Adrenal gland (tissue), 12 donors: Measurements from ENCODE around the gene MILR1. TPM values are rescaled to one million over a fixed set of nuclear protein-coding genes. Genes with fewer than 3 reads are reported as not detected.

ENCODE experiments used
- DNase-seq, 7 donors: peaks; one replicate each; pipeline ENCODE4 v3.0.0-alpha.2; 2019 to 2020
- H3K27ac ChIP-seq, 5 donors: fragments of 200-600 bp; sonication (generic) in 4 of 5; 1 replicate in 3 of 5; 2 replicates in 2 of 5; pipeline versions ENCODE4 v1.5.1 to v1.8.0; 2016 to 2020; ENCODE audit warnings: mild to moderate bottlenecking in 1 of 5
- H3K27me3 ChIP-seq: fragments of 200-600 bp; 2 replicates; pipeline ENCODE4 v1.8.0; 2021
- H3K36me3 ChIP-seq, 2 donors: fragments of 200-600 bp; replicated peaks in 1 of 2; 1 replicate in 1 of 2; 2 replicates in 1 of 2; pipeline versions ENCODE4 v1.5.1 to v1.8.0; 2018 to 2022
- H3K4me1 ChIP-seq, 2 donors: fragments of 200-600 bp; replicated peaks in 1 of 2; 1 replicate in 1 of 2; 2 replicates in 1 of 2; pipeline versions ENCODE4 v1.5.1 to v1.8.0; 2018 to 2021
- H3K4me3 ChIP-seq, 4 donors: fragments of 200-600 bp; sonication (generic) in 3 of 4; one replicate each; pipeline ENCODE4 v1.5.1; 2016 to 2018
- H3K9me3 ChIP-seq, 3 donors: fragments of 200-600 bp; sonication (generic) in 1 of 3; replicated peaks in 1 of 3; 1 replicate in 2 of 3; 2 replicates in 1 of 3; pipeline versions ENCODE4 v1.5.1 to v1.8.0; 2016 to 2021
- POLR2A ChIP-seq, 2 donors: fragments of 450-650 bp; IDR thresholded peaks; one replicate each; pipeline ENCODE4 v1.6.1; 2017; ENCODE audit warnings: antibody characterized with exemption in 2 of 2, mild to moderate bottlenecking in 2 of 2, moderate library complexity in 1 of 2
- WGBS, 4 donors: extraction: QIAGEN DNeasy Blood & Tissue Kit in 2 of 4; methylation state at CpG; one replicate each; pipeline versions ENCODE4 v1.1.5 to v1.1.7; 2013 to 2017; 5-methylcytosine and 5-hydroxymethylcytosine counted together
- intact Hi-C, 2 donors: fragments of 100-400 bp; cut with DNase I; formaldehyde crosslinking; loops; one replicate each; pipeline versions ENCODE4 v1.14.1 to v1.15.0; 2022 to 2023
- polyA plus RNA-seq, 3 donors: library from polyadenylated mRNA; stranded (reverse); fragments of 200-250 nt in 2 of 3; fragments of 350-450 nt in 1 of 3; fragmentation: Illumina TruSeq in 1 of 3; extraction: RNeasy Lipid Tissue Mini Kit (QIAGEN cat#74804) in 1 of 3; gene quantifications; one replicate each; pipeline ENCODE4 v1.2.3, GENCODE V29; 2013 to 2014
- total RNA-seq, 9 donors: library from RNA; depleted of rRNA in 4 of 9; stranded (reverse); fragments of >200 nt in 4 of 9; fragments of 120-200 nt in 1 of 9; fragmentation: NEBNext Ultra II Directional in 1 of 9; extraction: Animal tissue kit (Norgen Biotek cat#: 25700) in 1 of 9; gene quantifications; one replicate each; pipeline versions ENCODE4 v1.1.0 to v1.2.4, GENCODE V29; 2013 to 2023
- TF ChIP-seq, protein P1 (sequence below), 6 experiments: fragments of 450-650 bp in 4 of 6; fragments of 200-600 bp in 2 of 6; sonication (generic) in 1 of 6; IDR thresholded peaks; 1 replicate in 5 of 6; 2 replicates in 1 of 6; pipeline versions ENCODE4 v1.5.1 to v1.8.0; 2016 to 2021; ENCODE audit warnings: antibody characterized with exemption in 6 of 6, mild to moderate bottlenecking in 2 of 6, moderate library complexity in 1 of 6
- donor health status: healthy with polysubstance abuse.
- donor health status: Bipolar disorder and iron deficiency.
- donor health status: DM: yes; HTN: yes; CAD: no.
- donor health status: DM: no; HTN: no; CAD: no.
- donor health status: DM: no; HTN: no; CAD: no.
- donor health status: DM: yes; HTN: yes; CAD: no.

MILR1 gene
- total and polyA plus RNA-seq, 12 donors: 2.9 to 28.0 (median 17.1) TPM

DNA sequence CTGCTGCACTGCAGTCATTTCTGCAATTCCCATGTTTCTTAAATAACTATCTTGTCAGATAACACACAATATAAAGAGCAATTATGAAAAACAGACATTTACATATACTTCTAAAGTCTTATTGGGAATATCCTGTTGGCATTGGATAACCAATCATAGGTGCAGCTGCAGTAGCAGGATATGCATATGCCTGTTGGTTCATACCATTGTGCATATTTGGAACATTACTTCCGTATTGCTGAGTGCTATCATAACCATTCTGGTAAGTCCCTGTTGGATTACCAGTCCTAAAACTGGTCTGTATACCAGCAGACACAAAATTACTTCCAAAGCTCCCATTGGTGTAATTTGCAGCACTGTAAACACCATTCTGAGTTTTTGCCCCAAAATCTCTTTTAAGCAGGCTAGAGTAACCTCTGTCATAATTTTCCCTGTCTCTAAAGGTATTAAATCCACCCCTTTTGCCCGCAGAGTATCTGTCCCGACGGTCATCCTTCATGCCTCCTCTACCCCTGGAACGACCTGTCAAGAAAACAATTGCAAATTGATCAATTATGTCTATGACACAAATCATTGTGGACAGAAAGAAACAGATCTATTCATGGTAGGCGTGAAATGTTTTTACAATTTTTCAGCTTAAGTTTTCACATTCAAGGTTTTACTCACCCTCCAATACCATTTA lies 51.0 kb downstream of the MILR1 start:
- intact Hi-C loops: no loop called here
- Histone ChIP-seq H3K36me3 (peaks cover 0 to 72% of the 10 kb centered on the region in 2 donors), H3K4me3 (no peak overlapping the region), H3K9me3 (no peaks in the 10 kb centered on the region), H3K27me3 (no peaks in the 10 kb centered on the region), H3K4me1 (peaks cover 50 to 88% of the 10 kb centered on the region in 2 donors), H3K27ac (peak overlapping the region in 1 of 5 donors; percentile 9)
- TF ChIP-seq, protein P1, sequence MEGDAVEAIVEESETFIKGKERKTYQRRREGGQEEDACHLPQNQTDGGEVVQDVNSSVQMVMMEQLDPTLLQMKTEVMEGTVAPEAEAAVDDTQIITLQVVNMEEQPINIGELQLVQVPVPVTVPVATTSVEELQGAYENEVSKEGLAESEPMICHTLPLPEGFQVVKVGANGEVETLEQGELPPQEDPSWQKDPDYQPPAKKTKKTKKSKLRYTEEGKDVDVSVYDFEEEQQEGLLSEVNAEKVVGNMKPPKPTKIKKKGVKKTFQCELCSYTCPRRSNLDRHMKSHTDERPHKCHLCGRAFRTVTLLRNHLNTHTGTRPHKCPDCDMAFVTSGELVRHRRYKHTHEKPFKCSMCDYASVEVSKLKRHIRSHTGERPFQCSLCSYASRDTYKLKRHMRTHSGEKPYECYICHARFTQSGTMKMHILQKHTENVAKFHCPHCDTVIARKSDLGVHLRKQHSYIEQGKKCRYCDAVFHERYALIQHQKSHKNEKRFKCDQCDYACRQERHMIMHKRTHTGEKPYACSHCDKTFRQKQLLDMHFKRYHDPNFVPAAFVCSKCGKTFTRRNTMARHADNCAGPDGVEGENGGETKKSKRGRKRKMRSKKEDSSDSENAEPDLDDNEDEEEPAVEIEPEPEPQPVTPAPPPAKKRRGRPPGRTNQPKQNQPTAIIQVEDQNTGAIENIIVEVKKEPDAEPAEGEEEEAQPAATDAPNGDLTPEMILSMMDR (IDR thresholded peaks at IDR 0.05): no peak
- peak in 1 of 2 donors; percentile 24 for TF ChIP-seq POLR2A (IDR thresholded peaks at IDR 0.05)
- no peak for DNase-seq
- 69 to 76% (median 73%) methylated on average over 6 of the region's 6 CpGs for WGBS, 4 donors

DNA sequence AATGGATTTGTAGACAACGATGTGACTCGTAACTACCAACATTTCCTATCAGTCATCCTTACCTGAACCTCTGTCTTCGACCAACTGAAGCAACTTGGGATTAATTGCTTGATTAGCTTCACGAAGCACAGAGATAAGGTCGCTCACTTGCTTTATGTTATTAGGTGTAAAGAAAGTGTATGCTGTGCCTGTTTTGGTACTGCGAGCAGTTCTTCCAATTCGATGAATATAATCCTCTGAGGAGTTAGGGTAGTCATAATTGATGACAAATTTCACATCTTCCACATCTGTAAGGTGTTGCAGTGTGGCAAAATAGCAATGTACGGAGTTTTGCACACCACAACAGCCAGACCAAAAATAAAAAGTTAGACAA lies 51.6 kb downstream of the MILR1 start:
- intact Hi-C loops: no loop called here

DNA sequence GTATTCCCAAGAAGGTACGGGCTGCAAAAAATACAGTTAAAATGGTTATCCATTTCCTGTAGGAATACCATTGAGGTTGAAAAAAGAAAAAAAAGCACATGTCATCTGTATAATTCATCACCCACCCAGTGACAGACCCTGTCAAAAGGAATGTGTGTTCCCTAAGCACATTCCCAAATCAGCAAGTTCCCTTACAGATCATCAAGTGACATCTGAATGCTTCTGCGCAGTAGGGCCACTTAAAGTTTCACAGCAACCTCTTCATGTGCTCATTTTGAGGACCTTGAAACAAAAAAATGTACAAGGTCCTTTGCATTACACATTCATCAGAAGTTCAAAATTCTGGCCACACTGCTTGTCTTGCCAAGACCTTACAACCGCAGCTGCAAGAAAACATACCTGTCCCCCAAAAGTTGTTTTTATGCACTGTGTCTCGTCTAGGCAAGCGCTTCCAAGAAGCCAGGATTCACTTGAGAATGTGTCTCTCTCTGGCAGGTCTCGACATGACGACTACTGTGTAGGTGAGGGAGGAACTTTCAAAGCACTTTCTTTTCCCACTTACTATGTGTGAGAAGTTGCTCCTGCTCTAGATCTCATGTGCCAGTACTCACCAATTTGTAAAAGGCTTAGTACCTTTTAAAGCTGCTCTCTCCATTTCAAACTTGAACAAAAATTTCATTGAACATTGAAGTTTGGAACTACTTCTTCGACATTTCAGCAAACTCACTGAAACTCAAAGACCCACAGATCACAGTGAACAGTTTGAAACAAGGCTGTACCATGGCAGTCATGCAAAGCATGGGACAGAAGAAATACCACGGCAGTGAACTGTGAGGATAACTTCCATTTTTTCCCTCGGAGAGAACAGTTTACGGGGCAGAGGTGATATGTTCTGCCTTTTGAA lies 52.2 kb downstream of the MILR1 start:
- H3K9me3 ChIP-seq: no peaks in the 10 kb centered on the region
- TF ChIP-seq POLR2A (IDR thresholded peaks at IDR 0.05): no peak
- TF ChIP-seq, protein P1 (IDR thresholded peaks at IDR 0.05): no peak
- 53 to 67% (median 57%) methylated on average over 11 of the region's 11 CpGs for WGBS, 4 donors
- H3K27me3 ChIP-seq: no peaks in the 10 kb centered on the region
- intact Hi-C loops: no loop called here
- no peak overlapping the region for H3K4me3 ChIP-seq
- peaks cover 0 to 72% of the 10 kb centered on the region in 2 donors for H3K36me3 ChIP-seq
- peaks cover 43 to 76% of the 10 kb centered on the region in 2 donors for H3K4me1 ChIP-seq
- peak in 1 of 7 donors; percentile 21 for DNase-seq
- H3K27ac ChIP-seq: peak overlapping the region in 2 of 5 donors; percentile 54 to 100

More for the DNA sequence above, 51.6 kb downstream of the MILR1 start:
- Histone ChIP-seq H3K9me3 (no peaks in the 10 kb centered on the region), H3K4me3 (no peak overlapping the region), H3K4me1 (peaks cover 45 to 83% of the 10 kb centered on the region in 2 donors), H3K36me3 (peaks cover 0 to 72% of the 10 kb centered on the region in 2 donors), H3K27ac (peak overlapping the region in 1 of 5 donors; percentile 9), H3K27me3 (no peaks in the 10 kb centered on the region)
- no peak for TF ChIP-seq POLR2A (IDR thresholded peaks at IDR 0.05)
- TF ChIP-seq, protein P1 (IDR thresholded peaks at IDR 0.05): no peak
- DNase-seq: no peak
- 75 to 79% (median 77%) methylated on average over 8 of the region's 8 CpGs for WGBS, 4 donors

DNA sequence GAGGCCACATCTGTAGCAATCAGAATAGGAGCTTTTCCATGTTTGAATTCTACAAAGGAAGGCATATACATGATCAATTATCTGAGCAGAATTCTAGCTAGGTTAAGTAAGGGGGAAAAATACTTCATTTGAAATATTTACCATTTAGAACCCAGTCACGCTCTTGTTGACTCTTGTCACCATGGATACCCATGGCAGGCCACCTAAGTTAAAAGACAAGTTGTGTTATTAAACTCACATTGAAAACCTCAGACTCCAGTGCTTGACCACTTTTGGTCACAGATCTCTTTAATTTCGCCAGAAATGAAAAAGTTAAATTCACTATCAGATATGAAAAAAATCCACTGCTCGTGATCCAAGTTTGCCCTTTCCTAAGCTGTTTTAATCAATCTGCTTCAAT lies 53.1 kb downstream of the MILR1 start:
- H3K36me3 ChIP-seq: peaks cover 0 to 72% of the 10 kb centered on the region in 2 donors

More for the DNA sequence above, 53.1 kb downstream of the MILR1 start:
- intact Hi-C loops: no loop called here
- Histone ChIP-seq H3K27ac (peak overlapping the region in 2 of 5 donors; percentile 54 to 100), H3K4me1 (peaks cover 43 to 76% of the 10 kb centered on the region in 2 donors), H3K4me3 (no peak overlapping the region), H3K9me3 (no peaks in the 10 kb centered on the region), H3K27me3 (no peaks in the 10 kb centered on the region)
- no peak for DNase-seq
- WGBS, 4 donors: 48 to 58% (median 51%) methylated on average over 3 of the region's 3 CpGs
- no peak for TF ChIP-seq POLR2A (IDR thresholded peaks at IDR 0.05)
- TF ChIP-seq, protein P1 (IDR thresholded peaks at IDR 0.05): no peak
